ENCODE results near the gene TFF2.

TFF2 gene, protein sequence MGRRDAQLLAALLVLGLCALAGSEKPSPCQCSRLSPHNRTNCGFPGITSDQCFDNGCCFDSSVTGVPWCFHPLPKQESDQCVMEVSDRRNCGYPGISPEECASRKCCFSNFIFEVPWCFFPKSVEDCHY

DNA sequence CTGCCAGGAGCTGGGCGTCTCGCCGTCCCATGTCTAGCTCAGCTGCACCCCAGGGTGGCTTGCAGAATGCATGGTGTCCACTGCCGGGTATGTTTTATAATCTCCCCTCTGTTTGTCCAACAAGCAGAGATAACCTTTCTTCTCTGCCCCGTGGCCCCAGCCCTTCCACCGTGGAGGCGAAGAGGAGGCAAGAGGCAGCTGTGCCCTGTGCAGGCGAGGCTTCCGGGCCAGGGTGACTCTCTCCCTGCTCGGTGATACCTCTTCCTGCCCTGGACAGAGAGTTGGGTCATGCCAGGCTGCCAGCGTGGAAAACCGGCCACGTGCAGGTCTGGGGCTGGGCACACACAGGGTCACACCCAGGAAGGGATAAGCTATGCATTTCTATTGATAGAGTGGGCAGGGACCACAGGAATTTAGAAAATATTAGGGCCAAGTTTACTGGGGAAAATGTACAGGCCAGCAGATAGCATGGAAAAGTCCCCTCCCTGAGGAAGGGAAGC is at the start of gene TFF2:
Gene TFF2 (minus strand): TSS at position 68 of the 500 bp plus-strand sequence. CDS start 37 bp downstream, at position 31.
- no peak for DNase-seq

DNA sequence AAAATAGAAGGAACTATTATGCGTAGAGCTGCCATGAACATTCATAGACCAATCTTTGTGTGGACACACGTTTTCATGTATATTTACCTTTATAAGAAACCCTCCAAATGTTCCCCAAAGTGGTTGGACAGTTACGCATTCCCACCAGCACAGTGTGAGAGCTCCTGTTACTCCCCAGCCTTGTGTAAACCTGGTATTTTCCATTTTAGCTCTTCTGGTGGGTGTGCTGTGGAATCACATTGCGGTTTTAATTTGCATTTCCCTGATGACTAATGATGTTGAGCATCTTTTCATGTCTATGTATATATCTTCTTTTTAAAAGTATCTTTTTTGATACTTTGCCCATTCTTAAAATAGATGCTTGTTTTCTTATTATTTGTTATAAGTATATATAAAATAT is 49.7 kb upstream of the TFF2 start:
- DNase-seq = no peak

DNA sequence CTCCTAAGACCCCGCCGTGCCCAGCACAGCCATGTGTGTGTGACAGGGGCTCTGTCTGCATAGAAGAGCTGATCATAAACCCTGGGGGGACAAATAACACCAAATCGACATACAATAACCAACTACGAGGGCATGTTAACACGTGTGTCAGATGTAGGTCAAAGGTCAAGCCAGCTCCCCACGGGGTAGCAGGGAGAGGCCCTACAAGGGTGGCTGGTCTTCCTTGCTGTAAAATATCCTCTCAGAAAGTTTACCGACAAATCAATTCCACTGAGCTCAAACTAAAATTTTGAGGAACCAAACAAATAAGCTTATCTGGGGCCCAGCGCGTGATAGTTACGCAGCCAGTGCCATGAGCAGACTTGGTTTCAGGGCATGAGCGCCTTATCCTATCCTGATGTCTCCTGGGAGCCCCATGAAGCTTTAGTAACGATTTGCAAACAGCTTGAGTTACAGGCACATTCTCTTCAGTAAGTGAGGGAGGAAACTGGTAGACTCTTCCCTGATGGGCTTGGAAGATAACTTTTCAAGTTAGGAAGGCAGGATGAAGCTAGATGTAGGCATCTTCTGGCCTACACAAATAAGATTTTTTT is 47.7 kb upstream of the TFF2 start:
- DNase-seq = no peak

DNA sequence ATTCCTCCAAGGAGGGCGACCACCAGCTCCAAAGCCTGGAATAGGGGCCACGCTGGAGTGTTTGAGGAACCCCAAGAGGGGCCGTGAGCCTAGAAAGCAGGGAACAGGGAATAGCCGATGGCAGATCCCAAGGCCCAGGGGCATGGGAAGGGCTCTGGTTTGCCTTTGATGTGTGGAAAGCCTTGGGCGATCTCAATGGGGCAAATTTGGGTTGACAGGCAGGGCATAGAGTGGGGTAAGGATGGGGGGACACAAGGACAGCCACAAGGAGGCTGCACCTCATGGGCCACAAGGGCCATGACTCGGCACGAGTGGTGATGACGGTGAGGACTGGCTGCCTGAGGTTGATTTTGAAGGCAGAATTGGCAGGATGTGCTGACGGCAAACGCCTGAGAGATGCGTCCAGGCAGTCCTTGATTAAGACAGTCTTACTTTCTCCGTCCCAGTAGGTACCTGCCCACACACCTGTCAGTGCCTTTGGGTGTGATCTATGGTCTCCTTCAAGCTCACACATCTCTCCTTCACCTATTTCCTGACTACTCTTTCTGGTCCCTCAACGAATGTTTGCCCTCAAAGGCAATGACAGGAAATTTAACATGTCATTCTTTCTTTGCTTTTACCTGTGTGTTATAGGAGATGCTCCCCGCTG is 47.1 kb upstream of the TFF2 start:
- no peak for DNase-seq

DNA sequence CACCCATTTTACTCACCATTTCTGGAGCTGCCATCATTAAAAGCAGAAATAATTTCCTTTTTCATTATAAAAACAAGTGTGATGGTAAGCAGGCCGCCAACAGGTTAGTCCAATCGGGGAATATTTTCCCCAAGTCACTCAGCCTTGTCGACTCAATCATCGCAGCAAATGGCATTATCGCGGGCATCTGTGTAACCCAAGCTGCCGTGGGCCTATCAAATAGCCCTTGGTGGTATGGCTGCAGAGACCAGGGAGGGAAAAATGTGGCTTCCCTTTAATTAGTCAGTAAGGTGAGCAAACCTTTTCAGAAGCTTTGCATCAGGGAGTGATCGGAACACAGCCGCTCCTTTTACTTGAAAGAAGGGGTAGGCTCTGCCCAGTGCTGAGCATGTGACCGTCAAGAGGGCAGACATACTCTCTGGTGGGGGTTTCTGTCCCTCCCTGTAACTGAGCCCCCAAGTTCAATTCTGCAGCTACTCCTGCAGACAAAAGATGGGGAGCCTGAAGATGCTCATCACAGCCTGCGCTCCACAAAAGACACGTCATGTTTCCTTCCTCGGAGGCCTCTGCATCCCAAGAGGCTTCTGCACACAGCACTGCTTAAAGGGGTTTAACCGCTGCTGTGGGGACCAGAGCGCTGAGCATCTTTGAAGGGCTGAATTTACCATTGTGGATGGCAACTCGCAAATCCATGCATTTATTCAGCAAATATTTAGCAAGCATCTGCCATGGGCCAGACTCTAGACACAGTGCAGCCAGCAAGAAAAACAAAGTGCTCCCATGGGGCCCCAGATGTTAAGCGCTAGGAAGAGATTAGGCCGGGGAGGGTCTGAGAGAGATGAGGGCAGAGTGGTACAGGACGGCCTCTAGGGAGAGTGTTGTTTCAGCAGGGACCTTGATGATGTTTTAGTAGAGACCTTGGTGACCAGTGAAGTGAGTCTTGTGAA is 46.3 kb upstream of the TFF2 start:
- DNase-seq = no peak

DNA sequence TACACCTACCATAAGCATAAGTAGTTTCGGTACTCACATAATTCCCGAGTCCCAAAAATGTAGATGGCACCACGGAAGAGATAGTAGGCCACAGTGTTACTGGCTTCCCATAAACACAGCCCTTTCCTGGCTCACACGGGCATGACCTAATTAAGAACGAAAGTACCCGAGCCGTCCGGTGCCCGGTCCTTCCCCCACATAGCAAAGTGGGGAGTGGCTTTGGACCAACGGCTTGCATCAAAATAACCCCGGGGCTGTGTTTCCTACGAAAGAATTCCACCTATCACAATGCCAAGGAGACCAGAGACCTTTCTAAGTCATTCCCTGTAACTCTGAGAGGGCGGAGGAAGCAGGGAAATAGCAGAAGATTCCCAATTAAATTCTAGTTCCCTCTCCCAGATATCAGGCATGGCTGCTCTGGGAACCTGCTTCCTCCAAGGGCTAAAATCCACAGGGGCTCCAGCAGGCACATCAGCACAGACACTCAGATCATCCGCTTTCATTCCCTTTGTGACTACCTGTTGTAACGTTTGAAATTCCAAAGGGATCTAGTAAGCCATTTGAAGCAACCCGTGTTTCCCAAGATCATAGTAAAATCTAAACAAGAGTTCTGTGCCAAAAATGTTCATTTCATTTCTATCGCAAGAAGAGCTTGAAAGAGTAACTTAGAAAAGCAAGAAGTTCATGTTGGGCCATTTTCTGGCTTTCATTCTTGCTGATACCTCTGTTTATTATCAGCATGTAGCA is 45.3 kb upstream of the TFF2 start, which contains the start of gene TMPRSS3:
Gene TMPRSS3 (minus strand): TSS at position 148 of the 747 bp plus-strand sequence. CDS start 635 bp downstream, outside the sequence.
- no peak for DNase-seq

DNA sequence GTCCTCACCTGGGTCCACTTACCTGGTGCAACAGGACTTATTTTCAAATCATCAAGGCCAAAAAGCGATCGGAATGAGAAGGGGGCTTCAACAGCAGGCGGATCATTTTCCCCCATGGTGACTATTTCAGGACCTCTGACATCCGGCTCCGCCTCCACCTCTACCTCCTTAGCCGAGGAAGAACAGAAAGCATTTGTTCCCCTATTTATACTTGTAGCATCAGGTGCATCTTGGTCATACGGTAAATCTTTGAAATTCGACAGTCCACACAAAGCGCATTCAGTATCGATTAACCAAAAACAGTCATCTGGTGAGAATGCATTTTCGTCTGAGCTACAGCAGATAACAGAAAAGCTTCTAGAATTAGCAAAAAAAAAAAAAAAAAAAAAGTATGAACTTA is 44.5 kb upstream of the TFF2 start:
- no peak for DNase-seq

DNA sequence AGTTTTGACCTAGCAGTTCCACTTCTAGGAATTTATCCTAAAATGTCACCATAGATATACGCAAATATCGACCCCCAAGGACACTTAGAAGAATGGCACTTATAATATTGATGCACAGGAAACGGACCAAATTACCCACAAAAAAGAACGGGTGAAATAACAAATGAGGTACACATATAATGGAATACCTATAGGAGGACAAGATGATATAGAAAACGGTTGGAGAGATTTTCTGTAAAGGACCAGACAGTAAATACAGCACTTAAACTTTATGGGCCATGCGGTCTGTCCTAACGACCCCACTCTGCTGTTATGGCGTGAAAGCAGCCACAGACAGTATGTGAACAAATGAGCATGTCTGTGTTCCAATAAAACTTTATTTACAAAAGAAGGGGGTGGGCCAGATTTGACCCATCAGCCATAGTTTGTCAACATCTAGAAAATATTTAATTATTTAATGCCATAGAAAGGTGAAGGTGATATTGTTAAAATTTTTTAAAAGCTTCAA is 42.7 kb upstream of the TFF2 start:
- no peak for DNase-seq

DNA sequence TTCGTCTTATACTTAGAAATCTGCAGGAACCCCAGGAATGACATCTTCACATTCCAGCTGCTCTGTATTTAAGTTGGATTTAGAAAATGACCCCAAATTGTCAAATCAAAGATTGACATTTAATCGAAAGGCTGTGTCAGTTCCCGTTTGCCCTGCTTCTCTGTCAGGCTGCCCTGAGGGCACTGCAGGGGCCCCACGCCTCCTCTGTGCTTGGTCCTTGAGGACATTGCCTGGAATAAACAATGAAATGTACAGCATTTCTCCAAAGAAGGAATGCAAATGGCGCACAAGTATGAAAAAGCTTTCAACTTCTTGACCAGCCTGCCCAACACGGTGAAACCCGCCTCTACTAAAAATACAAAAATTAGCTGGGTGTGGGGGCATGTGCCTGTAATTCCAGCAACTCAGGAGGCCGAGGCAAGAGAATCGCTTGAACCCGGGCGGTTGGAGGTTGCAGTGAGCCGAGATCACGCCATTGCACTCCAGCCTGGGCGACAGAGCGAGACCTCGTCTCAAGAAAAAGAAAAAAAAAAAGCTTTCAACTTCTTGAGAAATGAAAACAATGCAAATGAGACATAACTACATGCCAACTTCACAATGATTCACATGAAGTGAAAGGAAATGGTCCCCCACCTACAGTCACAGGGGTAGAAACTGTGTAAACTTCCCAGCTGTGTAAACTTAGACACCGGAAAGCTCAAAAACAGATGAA is 42.1 kb upstream of the TFF2 start:
- no peak for DNase-seq

DNA sequence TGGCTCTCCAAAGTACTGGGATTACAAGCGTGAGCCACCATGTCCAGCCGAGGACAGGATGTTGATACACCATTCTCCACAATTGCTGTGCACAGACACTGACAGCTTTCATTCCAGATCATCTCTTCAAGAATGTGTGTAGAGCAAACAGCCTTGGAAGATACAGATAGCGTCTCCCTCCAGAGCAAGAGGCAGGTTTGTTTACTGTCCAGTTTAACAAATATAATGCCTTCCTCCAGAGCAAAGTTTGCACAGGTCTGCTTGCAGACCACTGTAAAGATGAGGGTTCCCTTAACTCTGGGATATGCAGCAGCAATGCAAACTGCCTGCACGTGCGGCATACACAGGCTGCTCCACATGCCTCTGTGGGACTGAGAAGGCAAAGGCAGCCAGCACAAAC is 40.5 kb upstream of the TFF2 start:
- DNase-seq = no peak

DNA sequence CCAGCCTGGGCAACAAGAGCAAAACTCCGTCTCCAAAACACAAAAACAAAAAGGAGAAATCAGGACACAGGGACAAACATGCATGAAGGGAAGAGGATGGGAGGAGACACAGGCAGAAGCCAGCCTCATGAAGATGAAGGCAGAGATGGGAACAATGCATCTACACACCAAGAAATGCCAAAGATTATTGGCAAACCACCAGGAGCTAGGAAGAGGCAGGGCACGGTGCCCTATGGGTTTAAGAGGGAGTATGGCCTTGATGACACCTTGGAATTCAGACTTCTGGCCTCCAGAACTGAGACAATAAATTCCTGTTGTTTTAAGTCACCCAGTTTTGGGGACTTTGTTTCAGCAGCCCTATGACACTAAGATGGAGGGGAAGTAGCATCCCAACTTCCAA is 39.9 kb upstream of the TFF2 start:
- DNase-seq = no peak

DNA sequence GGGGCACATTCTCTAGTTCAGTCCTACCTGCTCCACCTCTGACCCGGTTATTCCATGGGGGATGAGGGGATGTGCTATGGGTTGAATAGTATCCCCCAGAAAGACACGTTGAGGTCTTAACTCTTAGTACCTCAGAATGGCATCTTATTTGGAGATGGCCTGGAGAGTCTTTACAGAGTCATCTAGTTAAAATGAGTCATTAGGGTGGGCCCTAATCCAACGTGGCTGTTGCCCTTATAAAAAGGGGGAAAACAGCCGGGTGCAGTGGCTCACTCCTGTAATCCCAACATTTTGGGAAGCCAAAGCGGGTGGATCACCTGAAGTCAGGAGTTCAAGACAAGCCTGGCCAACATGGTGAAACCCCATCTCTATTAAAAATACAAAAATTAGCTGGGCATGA is 39.4 kb upstream of the TFF2 start:
- DNase-seq = no peak

DNA sequence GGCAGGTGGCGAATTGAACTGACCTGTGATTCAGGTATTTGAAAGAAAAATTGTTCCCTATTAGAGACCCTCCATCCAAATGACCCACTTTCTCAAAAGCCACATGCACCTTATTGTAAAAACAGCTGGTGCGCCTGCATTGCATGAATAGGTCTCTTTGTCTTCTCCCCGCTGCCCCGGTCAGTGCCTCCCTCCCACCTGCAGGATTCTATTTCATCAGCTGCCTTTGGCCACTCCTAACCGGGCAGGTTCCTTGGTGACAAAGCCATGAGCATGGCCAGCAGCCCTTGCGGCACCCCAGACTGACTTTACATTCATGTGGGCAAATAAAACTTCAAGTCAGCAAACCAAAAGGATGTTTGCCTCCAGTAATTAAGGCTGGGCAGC is 38.6 kb upstream of the TFF2 start:
- no peak for DNase-seq

DNA sequence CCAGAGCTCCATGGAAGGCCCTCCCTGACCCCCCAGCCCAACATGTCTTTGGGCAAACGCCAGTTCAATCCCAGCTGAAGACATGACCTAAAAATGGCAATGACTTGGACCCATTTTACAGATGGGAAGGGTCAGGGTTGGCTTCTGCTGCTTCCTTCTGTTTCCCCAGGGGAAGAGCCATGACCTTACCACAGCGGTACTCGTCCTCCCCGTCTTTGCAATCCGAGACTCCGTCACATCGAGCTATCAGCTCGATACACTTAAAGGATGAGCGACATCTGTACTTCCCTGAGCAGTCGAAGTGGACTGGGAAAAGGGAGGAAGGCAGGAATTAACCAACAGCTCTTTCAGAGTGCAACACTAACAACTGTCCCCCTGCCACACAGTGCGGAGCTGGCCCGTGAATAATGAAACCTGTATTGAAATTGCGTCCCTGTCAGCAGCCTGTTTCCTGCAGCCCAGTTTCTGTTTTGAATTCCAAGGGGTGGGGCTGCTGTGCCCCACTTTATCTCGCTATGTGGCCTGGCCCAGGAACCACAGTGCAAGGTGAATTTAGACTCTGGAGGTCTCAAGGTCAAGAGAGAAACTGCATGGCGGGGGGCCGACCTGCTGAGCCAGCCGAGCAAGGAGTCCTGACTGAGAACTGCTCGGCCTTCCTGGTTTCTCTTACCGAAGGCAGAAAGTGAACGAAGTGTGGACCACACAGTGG is 38.1 kb upstream of the TFF2 start:
- DNase-seq = no peak

DNA sequence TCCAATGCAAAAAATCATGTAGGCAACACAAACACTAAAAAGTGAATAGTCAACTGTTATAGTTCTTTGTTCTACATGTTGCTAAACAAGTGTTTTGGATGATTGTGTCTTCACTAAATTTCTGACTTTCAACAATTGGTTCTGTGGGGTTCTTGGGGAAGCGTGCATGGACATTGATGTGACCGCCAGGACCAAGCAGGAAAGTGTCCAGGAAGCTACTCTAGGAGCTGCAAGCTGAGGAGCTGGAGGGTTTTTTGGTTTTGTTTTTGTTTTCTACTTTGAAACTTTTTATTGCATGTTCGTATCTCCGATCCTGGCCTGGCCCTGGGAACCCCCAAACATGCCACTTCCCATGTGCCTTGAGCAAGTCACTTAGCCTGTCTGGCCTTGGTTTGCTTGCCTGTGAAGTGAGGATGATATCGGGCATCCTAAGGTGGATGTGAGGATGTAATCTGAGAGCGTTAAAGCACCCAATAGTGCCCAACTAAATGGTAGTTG is 37.1 kb upstream of the TFF2 start:
- DNase-seq = no peak

DNA sequence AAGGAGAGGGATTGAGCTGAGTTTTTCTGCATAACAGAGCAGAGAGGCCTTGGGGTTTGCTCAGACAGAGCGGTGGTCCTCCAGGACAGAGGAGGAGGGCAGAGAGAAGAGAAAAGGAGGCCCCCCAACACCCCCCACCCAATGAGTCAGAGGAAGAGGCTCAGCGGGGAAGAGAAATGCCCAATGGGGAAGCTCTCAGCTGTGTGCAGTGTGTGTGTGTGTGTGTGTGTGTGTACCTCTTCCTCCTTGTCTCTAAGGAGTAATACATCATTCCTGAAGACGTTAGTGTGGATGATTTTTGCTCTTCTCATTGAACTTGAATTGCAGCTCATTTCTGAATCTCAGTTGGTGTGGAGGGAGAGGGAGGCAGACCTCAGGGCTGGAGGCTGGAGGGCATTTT is 36.4 kb upstream of the TFF2 start:
- DNase-seq = no peak

DNA sequence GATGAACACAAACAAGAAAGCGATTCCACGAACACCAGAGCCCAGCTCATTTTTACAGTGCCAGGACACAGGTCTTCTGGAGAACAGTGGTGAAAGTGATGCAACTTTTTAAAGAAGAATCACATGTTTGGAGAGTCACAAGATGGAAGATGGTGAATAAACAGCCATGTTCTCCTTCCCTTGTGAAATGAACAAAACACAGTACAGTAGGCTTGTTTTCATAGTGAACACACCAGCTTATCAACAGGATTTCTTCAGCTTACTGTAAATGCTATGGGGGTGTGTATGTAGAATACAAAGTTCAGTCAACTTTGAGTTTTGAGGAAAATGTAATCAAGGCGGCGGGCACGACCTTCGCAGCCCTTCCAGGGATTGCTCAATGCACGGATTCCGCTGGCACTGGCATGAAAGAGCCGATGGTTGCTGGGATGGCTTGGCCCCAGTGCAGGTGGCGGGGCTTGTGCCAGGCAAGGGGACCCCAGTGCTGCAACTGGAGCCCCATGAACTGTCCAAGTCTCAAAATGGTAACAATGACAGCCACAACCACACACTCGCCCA is 35.3 kb upstream of the TFF2 start:
- DNase-seq = no peak

DNA sequence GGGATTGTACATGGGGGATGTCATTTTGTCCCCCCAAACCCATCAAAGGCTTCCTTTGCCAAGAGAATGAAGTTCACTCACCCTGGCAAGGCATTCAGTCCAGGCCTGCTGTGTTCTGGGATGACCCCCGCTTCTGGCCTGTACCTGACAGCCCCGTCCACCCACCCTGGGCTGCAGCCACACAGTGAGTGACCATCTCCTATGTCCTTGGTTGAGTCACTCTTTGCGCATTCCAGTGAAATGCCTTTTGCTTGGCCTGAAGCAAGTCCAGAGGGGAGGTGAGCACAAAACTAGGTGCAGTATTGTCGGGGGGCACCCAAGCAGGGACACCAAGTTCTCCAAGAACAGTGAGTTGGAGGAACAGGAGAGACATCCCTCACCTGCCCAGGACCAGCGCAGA is 34.8 kb upstream of the TFF2 start:
- no peak for DNase-seq

DNA sequence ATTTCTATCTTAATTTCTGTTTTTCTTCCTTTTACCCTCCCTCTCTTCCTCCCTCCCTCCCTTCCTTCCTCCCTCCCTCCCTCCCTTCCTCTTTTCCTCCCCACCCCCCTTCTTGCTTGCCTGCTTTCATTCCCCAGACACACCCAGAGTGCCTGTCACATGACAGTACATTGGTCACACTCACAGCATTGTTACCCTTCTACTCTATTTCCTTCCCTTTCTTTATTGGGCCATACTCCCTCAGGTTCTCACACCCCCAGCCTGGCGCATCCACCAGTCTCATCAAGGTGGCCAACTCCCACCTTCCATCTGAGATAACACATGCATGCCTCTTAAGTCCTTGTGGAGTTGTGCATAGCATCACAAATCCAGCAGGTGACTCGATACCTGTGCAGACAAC is 34.2 kb upstream of the TFF2 start:
- DNase-seq = no peak

DNA sequence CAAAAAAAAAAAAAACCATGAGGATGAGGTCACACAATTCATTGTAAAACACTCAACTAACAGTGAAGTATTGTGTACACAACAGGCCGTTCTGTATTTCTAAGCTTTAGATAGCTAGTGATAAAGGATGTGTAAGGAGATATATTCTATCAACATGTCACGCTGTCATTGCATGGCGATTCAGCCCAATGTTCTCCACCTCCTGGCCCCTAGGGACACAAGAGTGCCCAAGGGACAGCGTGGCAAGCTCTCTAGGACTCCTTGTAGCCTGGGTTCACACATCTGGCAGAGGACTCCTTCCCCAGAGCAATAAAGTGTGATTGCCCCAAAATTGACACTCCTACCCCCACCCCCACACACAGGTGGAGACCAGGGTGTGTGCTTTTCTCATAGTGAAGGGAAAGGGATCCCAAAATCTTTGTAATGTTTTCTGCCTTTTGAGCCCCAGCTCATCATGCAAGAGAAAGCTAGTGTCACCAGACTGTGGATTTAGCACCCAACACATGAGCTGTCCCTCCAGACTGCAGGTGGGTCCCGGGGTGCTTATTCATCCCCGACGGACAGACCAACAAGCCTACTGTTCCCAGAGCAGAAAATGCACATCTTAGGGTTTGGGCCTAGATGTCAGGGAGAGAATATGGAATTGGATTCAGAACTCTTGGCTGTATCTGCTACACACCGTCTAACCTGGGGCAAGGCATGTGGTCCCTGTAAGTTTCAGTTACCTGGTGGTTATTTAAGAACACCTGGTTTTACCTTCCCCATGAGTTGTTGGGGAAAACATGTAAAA is 33.6 kb upstream of the TFF2 start:
- no peak for DNase-seq
